ENCODE results near the gene ZBTB20. TPM values are rescaled to one million over a fixed set of nuclear protein-coding genes. Genes with fewer than 3 reads are reported as not detected.

ZBTB20 gene
- total RNA-seq, 1 donor from 2014 or later = 19.1 TPM

DNA sequence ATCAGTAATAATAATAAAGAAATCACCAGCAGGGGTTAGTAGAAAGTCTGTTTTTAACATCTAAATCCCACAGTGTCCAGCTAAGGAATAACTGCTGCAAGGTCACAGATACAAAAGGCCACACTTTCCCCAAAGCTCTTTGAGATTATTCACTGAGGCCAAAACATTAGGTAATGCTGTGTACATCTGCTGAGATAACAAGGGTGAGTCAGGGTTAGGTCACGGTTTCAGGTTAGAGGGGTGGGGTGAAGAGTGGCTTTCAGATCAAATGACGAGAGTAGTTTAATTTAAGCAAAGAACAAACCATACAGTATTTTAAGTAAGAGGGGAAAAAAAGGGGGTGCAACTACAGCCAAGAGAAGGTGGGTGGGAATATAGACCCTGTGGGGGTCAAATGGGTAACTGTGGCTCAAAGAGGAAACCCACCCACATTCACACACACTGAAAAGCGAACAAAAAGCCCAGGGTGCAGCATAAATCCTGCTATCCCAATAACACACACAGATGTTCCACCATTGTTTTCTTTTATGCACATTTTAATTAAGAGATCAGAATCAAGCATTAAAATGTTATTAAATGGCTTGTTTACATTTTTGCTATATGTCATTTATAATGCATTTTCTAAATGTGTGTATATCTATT lies 440.4 kb downstream of the ZBTB20 start:
- Mint-ChIP-seq H3K9me3 (ENCODE audit: unreplicated experiment) (no peaks in the 10 kb centered on the region), H3K27ac (ENCODE audit: unreplicated experiment) (no peak overlapping the region), H3K36me3 (ENCODE audit: unreplicated experiment) (no peaks in the 10 kb centered on the region), H3K4me3 (ENCODE audit: unreplicated experiment) (no peak overlapping the region), H3K4me1 (ENCODE audit: unreplicated experiment) (no peaks in the 10 kb centered on the region), H3K27me3 (ENCODE audit: unreplicated experiment) (no peaks in the 10 kb centered on the region)
- TF ChIP-seq, protein P1, sequence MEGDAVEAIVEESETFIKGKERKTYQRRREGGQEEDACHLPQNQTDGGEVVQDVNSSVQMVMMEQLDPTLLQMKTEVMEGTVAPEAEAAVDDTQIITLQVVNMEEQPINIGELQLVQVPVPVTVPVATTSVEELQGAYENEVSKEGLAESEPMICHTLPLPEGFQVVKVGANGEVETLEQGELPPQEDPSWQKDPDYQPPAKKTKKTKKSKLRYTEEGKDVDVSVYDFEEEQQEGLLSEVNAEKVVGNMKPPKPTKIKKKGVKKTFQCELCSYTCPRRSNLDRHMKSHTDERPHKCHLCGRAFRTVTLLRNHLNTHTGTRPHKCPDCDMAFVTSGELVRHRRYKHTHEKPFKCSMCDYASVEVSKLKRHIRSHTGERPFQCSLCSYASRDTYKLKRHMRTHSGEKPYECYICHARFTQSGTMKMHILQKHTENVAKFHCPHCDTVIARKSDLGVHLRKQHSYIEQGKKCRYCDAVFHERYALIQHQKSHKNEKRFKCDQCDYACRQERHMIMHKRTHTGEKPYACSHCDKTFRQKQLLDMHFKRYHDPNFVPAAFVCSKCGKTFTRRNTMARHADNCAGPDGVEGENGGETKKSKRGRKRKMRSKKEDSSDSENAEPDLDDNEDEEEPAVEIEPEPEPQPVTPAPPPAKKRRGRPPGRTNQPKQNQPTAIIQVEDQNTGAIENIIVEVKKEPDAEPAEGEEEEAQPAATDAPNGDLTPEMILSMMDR (IDR thresholded peaks at IDR 0.05) = no peak
- no peak for DNase-seq (ENCODE audit: extremely low spot score, unreplicated experiment)

DNA sequence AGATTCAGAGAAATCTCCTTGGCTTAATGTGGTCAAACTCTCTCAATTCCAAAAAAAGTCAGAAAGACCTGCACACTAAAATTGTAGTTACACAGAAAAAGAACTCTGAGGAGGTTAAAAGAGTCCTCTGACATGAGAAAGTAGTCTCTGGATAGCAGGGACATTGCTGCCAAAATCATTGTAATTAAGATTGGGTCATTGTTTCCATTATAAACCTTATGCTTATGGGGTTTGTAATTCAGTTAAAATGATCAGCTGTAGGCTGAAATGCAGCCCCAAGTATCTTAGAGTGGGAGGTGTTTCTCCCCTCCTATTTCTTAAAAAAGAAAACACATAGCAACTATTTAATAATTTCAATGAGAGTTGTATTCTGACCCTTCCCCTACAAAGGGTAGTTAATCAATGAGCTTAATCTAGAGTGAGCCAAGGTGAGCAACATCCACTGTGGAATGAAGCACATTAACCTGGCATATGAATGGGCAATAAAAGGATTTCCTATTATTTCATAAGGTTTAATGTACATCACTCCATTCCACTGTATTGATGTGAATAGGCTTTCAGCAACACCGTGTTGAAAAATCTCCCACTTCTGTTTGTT lies 446.4 kb downstream of the ZBTB20 start:
- Mint-ChIP-seq H3K4me3 (ENCODE audit: unreplicated experiment) (no peak overlapping the region), H3K36me3 (ENCODE audit: unreplicated experiment) (no peaks in the 10 kb centered on the region), H3K4me1 (ENCODE audit: unreplicated experiment) (no peaks in the 10 kb centered on the region), H3K9me3 (ENCODE audit: unreplicated experiment) (no peaks in the 10 kb centered on the region), H3K27ac (ENCODE audit: unreplicated experiment) (no peak overlapping the region), H3K27me3 (ENCODE audit: unreplicated experiment) (peaks cover 6% of the 10 kb centered on the region)
- TF ChIP-seq, protein P1 (IDR thresholded peaks at IDR 0.05) = no peak
- no peak for DNase-seq (ENCODE audit: extremely low spot score, unreplicated experiment)

DNA sequence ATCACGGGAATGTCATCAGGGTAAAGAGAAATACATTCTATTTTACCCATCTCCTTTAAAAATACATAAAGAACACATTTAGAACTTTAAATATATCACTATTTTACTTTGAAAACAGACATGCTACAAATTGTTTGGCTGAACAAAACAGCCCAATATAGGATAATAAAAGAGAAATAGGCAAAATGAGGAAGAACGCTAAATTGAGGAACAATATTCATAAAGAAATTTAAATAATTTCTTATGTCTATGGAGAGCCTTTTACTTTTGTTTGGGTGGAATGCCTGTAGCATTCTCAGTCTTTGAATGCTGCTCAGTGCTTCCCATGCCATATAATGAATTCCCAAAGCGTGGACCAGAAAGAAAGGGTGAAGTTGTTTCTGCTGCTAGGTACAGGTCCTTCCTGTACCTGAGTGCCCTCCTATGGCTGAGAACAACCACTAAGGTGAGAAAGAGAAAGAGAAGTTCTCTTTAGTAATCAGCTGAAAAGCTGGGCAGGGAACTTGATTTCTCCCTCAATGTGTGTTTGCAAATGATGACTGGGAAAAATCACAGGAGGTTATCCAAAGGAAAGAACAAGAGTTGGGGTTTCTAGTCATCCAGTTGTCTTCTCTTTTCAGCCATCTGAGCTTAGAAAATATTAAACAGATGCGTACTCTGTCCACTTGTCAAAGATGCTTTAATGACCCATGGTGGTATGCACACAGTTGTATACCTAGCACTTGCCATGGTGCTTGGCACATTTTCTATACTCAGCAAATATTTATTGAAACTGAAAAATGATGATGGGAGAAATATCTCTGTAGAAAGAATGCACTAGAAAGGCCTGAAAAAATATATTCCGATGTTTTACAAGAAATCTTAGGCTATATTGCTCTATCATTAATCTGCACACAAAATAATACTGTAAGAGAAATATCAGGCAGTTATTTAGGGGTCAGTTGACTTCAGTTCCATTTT lies 448.7 kb downstream of the ZBTB20 start:
- H3K27me3 Mint-ChIP-seq (ENCODE audit: unreplicated experiment) = peaks cover 6% of the 10 kb centered on the region
- no peaks in the 10 kb centered on the region for H3K4me1 Mint-ChIP-seq (ENCODE audit: unreplicated experiment)
- DNase-seq (ENCODE audit: extremely low spot score, unreplicated experiment) = no peak
- H3K4me3 Mint-ChIP-seq (ENCODE audit: unreplicated experiment) = no peak overlapping the region
- no peaks in the 10 kb centered on the region for H3K9me3 Mint-ChIP-seq (ENCODE audit: unreplicated experiment)
- no peaks in the 10 kb centered on the region for H3K36me3 Mint-ChIP-seq (ENCODE audit: unreplicated experiment)
- TF ChIP-seq, protein P1 (IDR thresholded peaks at IDR 0.05) = no peak
- H3K27ac Mint-ChIP-seq (ENCODE audit: unreplicated experiment) = no peak overlapping the region

DNA sequence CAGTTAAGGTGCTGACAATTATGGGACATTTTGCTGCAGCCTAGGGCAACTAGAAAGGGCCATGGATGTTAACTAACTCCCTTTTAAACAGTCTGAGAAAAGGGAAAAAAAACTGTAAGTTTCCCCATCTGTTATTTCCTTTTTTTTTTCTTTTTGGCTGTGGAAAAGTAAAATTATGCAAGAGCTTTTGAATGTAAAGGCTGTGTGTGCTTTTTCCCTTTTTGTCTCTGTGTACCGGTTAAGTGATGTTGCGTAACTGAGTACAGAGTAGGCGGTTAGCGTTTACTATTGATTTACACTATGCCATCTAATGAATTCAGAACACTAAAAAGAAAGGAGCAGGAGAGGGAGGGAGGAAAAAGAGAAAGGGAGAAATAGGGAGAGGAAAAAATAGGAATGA lies 449.7 kb downstream of the ZBTB20 start:
- no peaks in the 10 kb centered on the region for H3K9me3 Mint-ChIP-seq (ENCODE audit: unreplicated experiment)
- TF ChIP-seq, protein P1 (IDR thresholded peaks at IDR 0.05) = no peak
- no peak for DNase-seq (ENCODE audit: extremely low spot score, unreplicated experiment)
- no peaks in the 10 kb centered on the region for H3K36me3 Mint-ChIP-seq (ENCODE audit: unreplicated experiment)
- H3K4me3 Mint-ChIP-seq (ENCODE audit: unreplicated experiment) = no peak overlapping the region
- H3K4me1 Mint-ChIP-seq (ENCODE audit: unreplicated experiment) = no peaks in the 10 kb centered on the region
- H3K27me3 Mint-ChIP-seq (ENCODE audit: unreplicated experiment) = peaks cover 6% of the 10 kb centered on the region
- no peak overlapping the region for H3K27ac Mint-ChIP-seq (ENCODE audit: unreplicated experiment)

DNA sequence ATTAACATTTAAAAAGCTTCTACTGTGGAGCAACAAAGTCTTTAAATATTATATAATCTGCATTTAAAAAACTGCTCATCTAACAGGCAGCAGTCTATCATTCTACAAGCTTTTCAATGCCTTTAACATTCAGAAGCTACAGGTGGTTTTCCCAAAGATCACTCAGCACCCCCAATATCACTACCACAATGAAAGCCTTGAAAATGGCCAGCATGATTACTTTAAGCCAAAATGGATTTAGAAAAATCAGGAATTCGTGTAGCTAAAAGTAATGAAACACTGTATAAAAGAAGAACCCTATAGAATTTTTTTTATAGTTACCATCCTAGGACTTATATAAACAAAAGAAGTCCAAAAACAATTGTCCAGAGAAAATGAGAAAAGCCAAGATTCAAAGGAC lies 452.8 kb downstream of the ZBTB20 start:
- Mint-ChIP-seq H3K36me3 (ENCODE audit: unreplicated experiment) (no peaks in the 10 kb centered on the region), H3K27ac (ENCODE audit: unreplicated experiment) (no peak overlapping the region), H3K27me3 (ENCODE audit: unreplicated experiment) (peaks cover 4% of the 10 kb centered on the region), H3K4me1 (ENCODE audit: unreplicated experiment) (no peaks in the 10 kb centered on the region), H3K9me3 (ENCODE audit: unreplicated experiment) (no peaks in the 10 kb centered on the region), H3K4me3 (ENCODE audit: unreplicated experiment) (no peak overlapping the region)
- TF ChIP-seq, protein P1 (IDR thresholded peaks at IDR 0.05) = no peak
- no peak for DNase-seq (ENCODE audit: extremely low spot score, unreplicated experiment)
